Neural progenitor cell (in vitro differentiated cells): ENCODE results near the gene RIPK3.

ENCODE experiments used
- CTCF ChIP-seq: fragments of 200-600 bp; sonication (generic); IDR thresholded peaks from 2 replicates; pipeline ENCODE4 v1.5.1; 2017; ENCODE audit warnings: antibody characterized with exemption, mild to moderate bottlenecking
- EZH2 ChIP-seq: fragments of 200-600 bp; sonication (generic); IDR thresholded peaks from 2 replicates; pipeline ENCODE4 v1.6.1; 2017; ENCODE audit warnings: antibody characterized with exemption, mild to moderate bottlenecking, moderate library complexity
- EZH2phosphoT487 ChIP-seq: fragments of 200-600 bp; sonication (generic); IDR thresholded peaks from 2 replicates; pipeline ENCODE4 v1.6.1; 2017; ENCODE audit warnings: antibody characterized with exemption

GRCh38 chr14:24388474-24389179, 48.8 kb upstream of the RIPK3 start:
- no peak for TF ChIP-seq CTCF
- TF ChIP-seq EZH2, result no peak
- TF ChIP-seq EZH2phosphoT487, result no peak
